Measurements from ENCODE around the gene INPP5A.
"Not testable (repeated sequence)": the region's sequence is repeated elsewhere in the genome, so short reads cannot be mapped to it uniquely, and the experiment has no call there.

The INPP5A gene

DNA sequence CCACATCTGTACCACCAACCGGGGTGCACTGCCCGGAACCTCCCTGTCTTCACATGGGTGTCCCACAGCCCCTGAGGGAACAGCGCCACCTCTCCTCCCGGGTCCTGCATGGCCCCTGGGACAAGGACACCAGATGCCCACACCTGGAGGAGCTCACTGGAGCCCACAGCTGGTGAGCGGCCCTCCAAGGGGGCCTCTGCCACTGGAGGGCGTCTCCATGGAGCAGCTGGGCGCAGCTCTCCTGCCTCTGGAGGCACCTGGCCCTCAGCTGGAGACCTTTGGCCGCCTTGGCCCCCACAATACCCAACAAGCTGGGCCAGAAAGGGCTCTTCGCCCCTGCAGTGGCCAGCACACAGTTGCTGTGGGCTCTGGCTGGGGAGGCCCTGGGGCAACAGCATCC is 255.6 kb downstream of the INPP5A start:
- DNase-seq, result no peak

DNA sequence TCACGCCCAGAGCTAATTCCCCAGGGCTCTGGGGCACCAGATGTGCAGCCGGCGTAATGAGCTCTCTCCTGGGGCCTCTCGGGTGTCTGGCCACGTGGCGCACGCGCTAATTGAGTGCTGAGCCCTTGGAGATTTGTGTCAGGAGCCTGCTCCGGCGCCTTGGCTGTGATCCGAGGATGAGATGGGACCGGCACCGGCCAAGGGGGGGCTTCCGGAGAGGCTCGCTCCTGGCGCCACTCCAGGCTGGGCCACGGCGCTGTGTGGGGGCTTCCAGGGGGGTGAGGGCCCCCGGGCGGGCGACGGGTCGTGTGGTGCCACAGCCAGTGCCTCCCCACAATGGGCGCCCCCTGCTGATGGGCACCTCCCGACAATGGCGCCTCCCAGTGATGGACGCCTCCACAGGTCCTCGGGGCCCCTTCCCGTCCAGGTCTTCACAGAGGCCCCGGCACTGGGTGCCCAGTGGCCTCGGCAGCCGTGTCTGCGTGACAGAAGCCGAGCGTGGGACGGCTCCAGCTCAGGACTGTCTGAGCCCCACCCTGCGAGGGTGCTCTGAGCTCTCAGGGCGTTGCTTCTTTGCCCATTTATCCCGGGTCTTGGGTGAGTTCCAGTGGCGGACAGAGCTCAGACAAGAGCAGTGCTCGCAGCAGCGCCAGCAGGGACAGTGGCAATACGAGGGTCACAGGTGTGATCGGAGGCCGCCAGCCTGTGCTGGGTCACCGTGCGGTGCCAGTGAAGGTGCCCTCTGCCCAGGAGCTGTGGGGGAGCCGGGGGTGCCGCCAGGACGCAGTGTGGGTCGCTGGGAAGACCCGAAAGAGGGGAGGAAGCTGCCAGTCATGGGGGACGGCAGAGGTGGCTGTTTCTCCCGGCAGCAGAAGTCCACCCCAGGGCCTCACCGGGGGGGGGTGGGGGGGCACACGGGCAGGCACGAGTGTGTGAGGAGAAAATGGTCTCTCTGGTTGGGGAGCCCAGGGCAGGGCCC is 256.6 kb downstream of the INPP5A start:
- peak; percentile 1 for DNase-seq

DNA sequence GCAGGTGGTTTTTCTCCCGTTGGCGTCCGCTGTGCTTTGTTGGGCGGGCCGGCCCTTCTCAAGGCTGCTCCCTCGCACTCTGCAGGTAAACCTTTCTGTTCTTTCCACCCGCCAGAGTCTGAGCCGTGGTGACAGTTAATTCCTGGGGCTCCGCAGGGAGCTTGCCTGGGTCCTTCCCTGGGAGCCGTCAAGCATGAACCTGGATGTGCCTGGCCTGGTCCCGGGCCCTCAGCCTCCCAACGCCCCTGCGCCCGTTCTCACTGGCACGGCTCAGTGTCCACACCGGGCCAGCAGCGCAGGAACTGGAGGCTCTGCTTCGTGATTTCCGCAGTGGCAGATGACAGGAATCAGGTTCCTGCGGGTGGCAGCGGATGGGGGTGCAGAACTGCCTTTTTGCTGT is 259.3 kb downstream of the INPP5A start:
- DNase-seq, result no peak

DNA sequence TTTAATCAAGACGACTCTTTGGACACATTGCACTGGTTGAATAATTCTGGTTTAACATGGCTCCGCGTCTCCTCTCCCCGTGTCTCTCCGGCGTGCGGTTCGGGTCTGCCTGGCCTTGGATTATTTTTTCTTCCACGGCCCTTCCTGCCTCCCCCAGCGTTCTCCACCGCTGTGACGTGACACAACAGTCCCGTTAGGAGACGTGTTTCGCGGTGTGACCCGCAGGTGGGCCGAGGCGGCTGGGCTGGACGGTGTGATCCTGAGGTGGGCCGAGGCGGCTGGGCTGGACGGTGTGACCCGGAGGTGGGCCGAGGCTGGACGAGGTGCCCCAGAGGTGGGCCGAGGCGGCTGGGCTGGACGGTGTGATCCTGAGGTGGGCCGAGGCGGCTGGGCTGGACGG is 260.4 kb downstream of the INPP5A start:
- not testable (repeated sequence) for DNase-seq

DNA sequence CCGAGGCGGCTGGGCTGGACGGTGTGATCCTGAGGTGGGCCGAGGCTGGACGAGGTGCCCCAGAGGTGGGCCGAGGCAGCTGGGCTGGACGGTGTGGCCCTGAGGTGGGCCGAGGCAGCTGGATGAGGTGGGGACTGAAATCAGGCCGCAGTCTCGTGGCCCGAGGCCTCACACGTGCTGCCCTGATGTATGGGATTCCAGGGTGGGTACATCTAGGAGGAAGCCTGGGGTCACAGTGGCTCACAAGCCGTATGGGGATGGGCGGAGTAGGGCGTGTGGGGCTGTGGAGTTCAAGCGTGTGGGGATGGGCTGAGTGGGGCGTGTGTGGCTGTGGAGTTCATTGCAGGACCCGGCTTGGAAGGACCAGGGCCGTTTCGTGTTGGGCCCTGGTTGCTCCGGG is 260.8 kb downstream of the INPP5A start:
- no peak for DNase-seq

DNA sequence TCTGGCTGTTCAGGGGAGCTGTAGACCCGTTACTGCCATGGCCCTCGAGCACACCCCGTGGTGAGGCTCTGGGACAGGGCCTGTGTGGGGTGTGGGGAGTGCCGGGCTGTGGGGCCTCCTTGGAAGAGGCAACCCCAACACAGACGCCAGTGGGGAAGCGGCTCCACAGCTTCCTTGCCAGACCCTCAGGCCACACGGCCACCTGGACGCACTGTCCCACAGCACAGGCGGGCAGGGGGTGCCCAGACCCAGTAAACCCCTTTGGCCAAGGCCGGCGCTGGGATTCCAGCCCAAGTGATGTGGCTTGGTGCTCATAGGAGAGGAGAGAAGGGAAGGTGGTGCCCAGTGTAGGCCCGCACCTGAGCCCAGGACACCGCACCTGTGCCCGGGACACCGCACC is 261.3 kb downstream of the INPP5A start:
- DNase-seq, result no peak

DNA sequence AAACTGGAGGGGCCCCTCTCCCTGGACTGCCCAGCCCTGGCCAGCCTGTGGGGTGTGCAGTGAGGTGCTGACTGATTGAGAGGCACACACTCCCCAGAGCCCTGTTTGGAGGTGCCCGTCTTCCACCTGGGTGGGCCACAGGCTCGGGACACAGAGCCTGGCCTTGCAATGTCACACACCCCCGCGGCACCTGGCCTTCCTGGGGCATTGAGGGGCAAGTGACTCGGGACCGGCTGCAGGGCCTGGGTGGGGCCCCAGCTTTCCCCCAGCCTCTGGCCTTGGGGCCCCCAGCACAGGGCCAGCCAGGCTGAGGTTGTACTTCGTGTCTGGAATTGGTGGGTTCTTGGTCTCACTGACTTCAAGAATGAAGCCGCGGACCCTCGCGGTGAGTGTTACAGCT is 262.3 kb downstream of the INPP5A start:
- DNase-seq, result no peak

DNA sequence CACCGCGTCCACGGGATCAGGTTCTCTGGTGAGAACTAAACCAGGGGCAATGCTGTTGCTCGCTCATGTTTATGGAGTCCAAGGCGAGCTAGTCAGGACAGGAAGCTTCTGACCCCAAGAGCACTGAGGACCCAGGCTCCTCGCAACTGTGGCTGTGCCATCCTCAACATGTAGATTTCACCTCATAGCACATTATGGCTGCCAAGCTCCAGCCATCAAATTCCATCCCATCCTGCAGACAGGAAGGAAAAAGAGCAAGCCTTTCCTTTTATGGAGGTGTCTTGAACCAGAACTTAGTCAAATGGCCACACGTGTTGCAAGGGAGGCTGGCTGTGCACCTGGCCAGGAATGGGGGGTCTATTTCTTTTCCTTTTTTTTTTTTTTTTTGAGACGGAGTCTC is 264.5 kb downstream of the INPP5A start:
- DNase-seq, result no peak

DNA sequence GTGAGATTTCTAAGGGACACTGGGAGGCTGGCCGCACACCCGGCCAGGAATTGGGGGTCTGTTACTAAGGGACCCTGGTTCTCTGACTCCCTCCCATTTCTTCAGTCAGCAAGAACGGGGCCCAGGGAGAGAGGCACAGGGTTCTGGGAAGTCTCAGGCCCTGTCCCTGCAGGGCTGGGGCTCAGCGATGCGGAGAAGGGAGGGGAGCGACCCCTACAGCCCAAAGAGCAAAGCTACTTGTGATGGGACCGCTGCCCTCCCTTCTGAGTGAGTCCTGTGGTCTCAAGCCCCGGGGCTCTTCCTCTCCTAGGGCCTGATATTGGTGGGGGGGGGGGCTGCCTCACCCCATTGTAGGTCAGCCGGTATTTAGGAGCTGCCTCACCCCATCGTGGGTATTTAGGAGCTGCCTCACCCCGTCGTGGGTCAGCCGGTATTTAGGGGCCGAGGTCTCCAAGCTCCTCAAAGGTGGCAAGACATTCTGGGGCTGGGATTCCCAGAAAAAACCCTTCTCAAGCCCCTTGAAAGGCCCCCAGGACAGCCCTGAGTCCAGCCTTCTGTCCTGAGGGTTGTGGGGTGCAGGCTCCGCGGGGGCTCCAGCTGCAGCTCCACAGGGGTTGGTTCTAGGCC is 265.2 kb downstream of the INPP5A start:
- no peak for DNase-seq

DNA sequence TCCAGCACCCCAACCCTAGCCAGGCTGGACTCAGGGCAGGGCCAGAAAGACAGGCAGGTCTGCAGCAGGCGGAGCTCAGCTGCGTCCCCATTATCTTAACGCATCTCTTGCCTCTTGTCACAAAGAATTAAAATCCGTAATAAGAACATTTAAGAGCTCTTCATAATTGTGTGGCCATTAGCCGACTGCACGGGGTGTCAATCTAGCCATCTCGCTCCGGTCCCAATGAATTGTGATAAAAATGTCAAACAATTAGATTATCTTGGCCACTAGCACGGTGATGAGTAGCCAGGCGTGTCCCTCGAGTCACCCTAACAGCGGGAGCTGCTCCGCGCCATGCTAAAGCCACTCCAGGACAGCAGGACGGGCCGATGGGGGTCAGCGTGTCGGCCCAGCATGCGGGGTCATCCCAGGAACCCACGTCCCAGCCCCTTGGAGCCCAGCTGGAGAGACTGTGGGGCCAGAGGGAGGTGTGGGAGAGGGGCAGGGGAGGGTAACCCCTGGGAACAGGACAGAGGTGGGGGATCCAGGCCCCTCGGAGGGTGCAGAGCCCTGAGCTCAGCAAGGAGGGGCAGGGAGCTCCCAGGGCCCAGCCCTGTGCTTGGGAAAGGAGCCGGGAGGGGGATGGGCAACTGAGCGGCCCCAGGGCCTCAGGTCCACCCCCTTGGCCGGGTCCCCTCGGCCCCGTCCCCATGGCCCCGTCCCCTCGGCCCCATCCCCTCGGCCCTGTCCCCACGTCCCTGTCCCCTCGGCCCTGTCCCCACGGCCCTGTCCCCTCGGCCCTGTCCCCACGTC is 266.0 kb downstream of the INPP5A start:
- DNase-seq, result no peak

DNA sequence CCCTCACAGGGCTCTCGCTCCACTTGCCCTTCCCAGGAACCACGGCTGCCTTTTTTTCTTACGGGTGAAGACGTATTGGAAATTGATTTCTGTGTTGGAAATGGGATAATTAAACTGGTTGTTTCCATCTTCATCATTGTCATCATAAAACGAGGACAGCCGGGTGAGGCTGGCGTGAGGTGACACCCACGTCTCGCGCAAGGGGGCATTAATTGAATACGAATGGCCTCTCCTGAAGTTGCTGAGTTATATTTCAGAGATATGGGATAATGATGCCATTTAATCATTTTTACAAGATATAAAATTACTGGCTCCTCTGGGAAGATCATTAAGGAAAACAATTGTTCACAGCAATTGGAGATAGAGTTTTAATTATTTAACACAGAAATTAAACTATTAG is 266.7 kb downstream of the INPP5A start:
- DNase-seq, result no peak

DNA sequence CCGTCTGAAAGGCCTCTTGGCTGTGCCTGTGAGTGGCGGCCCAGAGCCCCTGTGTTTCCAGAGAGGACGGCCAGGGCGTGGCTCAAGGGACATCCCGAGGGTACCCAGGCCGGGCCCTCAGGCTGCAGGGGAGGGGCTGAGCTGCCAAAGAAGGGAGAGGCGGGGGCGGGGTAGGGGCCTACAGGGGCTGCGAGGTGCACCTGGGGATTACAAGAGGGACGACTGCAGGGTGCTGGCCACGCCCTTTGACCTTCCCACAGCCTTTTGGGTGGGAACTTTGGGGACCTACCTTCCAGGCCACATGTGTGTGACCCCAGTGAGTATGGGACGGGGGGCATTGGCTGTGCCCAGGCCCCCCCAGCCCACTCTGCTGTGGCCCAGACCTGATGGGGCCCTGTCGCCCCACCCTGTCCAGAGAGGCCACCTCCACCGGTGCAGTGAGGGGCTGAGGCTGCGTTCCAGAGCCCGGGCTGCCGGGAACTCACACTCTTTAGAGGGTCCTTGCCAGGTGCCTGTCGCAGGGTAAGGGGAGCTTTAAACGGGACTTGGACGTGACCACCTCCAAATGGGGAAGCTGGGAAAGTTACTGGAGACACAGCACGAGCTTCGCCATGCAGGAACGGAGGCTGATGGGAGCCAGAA is 267.3 kb downstream of the INPP5A start:
- DNase-seq, result no peak

DNA sequence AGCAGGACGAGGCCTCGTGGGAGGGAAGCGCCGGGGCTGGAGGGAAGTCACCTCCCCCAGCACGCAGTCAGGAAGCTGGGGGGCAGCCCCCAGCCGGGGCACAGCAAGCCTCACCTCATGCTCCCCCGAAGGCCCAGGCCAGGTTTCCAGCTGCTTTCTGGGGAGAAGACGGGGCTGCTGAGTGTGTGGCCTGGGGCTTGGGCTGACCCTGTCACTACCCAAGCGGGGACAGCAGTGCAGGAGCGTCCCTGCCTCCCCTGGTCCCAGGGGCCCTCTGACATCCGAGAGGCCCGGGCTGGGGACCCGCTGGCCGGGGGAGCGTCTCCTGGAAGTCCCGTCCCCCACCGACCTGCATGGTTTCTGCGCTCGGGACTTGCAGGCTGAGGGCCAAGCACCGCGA is 268.0 kb downstream of the INPP5A start:
- no peak for DNase-seq

DNA sequence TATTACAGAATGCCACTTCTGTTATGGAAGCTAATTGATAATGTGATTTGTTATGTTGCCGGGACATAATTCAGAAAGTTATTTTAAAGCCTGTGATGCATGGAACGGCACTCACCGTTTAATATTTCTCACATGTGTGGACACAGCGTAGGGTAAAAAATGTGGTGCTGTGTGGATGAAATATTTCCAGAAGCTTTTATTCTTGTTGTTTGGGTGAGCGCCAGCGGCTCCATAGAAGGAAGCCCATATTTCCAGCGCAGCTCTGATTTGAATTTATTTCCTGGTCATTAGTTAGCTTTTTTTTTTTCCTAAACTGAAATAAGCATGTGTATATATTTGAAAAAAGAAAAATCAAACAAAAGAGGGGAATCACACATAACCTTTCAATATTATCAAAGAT is 268.5 kb downstream of the INPP5A start:
- no peak for DNase-seq

DNA sequence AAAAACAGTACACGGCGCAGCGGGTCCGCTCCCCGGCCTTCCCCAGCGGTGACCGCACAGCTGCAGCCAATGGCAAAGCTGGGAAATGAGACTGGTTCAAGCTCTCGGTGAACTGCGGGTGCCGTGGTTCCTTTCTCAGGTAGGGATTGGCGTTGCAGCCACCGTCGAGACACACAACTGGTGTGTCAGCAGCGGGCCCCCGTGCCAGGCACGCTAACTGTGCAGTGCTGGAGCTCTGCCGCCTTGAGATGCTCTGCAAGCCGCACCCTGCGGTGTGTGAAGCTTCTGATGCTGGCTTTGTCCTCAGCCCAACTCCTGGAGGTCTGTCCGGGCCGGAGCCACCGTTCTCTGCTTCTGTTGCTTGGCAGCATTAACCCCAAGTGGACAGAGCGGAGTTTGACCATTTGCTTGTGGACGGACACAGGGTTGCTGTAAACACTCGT is 269.0 kb downstream of the INPP5A start:
- DNase-seq, result no peak

DNA sequence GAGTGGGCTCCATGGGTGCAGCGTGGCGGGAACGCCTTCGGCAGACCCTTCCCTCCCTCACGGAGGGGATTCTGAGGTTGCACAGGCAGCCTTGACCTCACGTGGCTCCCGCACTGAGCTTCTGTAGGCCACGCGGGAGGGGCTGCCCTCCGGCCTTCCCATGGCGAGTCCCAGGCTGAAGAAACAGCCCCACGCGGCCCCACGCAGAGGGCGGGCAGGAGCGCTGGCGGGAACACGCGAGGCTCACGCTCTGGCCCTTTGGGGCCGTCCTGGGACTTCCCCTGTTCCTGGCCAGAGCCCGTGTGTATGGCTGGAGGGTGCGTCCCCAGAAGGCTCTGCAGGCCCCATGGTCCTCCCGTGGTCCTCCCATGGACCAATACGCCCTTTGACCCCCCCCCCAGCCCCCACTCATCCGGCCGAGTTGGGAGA is 270.0 kb downstream of the INPP5A start:
- DNase-seq, result no peak

DNA sequence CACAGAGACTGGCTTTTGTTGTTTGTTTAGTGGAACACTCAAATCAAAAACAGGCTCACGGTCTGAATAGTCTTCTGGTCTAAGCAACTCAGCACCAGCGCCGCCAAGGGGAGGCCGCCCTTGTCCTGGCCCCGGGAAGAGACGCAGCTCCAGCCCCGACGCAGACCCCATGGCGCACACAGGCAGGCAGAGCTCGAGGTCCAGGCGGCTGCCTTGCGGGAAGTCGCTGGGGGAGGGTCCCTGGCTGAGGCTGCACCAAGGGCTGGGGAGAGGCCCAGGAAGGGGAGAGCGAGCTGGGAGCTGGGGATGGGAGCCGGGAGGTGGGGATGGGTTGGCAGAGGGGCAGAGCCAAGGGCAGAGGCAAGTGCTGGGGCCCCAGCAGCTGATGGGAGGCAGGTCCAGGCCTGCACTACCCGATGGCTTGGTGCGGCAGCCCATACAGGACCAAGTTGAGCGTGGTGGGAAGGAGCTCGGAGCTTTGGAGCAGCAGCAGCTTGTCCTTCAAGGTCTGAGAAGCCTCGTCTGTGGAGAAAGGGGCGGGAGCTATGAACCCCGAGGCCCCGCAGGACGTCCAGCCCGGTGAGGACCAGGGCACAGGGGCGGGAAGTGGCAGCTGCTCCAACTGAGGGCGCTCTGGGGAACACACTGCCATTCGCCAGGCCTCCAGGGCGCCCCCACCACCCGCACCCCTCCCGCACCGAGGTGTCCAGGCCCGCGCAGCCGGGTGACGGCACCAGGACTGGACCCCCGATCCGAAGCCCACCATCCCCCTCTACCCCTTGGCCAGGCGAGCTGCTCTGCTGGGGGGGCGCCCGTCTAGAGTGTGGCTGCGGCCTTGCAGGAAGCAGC is 271.0 kb downstream of the INPP5A start:
- no peak for DNase-seq

DNA sequence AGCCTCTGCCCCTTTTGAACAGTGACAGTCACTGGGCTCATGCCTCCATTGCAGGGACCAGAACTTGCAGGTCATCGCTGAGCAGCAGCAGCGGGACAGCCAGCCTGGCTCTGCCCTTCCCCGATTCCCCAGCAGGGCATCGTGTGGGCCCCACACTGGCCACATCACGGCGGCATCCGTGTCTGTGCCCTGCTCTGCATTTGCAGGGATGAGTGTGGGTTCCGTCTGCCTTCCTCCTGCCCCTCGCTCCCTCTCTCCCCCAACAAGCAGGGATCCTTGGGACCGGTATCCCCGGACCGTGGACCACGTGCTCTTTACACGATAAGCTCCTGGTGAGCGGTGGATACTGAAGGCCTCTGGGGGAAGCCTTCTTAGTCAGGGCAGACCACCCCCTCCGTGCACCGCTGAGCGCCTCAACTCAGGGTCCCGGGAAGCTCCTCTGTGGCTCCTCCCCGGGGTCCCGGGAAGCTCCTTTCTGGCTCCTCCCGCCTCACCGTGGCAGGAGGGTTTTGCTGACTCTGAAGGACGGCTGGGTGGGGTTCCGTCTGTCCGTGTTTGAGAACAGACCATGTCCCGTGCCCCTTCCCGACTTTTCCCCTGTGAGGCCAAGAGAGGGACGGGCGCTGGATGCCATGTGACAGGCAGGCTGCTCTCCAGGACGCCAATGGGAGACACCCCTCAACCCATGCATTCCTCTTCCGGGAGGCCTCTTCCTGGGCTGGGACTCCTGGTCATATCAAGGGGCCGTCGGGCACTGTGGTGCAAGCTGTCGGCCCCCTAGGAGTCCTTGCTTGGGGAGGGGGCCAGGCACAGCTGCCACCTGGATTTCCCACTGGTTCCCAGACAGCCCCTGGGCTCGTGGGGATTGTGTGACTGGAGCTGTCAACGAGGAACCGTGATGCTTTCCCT is 271.9 kb downstream of the INPP5A start:
- no peak for DNase-seq

DNA sequence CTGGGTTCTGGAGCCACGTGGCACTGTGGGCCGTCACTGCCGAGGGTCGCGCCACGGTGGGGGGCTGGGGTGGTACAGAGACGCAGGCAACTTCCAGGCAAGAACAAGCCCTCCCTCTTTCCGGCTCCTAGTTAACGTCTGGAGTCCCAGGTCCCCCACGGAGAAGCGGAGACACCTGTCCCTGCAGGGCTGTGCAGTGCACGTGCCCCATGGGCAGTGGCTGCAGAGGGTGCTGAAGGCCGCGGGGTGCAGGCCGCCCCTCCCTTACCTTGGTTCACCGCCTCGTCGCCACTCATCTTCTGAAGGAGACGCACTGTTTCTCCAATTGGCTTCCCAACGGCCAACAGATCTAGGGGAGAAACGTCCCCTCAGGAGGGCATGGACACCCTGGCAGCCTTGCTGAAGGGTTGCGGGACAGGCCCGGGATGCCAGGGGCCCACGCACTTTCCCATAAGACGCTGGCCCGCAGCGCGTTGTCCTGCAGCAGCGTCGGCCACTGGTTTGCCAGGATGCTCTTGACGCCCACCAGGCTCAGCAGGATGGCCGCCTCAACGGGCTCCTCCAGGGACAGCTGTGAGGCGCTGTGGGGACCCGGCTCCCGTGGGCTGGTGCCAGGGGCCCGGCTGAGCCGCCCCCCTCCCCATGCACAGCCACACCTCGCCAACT is 272.7 kb downstream of the INPP5A start:
- DNase-seq, result no peak

Data from NCI-H2227 treated with DMSO at 0.1 percent for 48 hours (cell line).